Activated CD4-positive, alpha-beta T cell treated with anti-CD3 and anti-CD28 coated beads, Interleukin-2, amount 50 U/mL, for 1 hour (primary cell): ENCODE measurements around the gene HTT.

Experiments used
- DNase-seq: peaks from one replicate; pipeline ENCODE4 v3.0.0-alpha.2; 2020

The HTT gene

DNA sequence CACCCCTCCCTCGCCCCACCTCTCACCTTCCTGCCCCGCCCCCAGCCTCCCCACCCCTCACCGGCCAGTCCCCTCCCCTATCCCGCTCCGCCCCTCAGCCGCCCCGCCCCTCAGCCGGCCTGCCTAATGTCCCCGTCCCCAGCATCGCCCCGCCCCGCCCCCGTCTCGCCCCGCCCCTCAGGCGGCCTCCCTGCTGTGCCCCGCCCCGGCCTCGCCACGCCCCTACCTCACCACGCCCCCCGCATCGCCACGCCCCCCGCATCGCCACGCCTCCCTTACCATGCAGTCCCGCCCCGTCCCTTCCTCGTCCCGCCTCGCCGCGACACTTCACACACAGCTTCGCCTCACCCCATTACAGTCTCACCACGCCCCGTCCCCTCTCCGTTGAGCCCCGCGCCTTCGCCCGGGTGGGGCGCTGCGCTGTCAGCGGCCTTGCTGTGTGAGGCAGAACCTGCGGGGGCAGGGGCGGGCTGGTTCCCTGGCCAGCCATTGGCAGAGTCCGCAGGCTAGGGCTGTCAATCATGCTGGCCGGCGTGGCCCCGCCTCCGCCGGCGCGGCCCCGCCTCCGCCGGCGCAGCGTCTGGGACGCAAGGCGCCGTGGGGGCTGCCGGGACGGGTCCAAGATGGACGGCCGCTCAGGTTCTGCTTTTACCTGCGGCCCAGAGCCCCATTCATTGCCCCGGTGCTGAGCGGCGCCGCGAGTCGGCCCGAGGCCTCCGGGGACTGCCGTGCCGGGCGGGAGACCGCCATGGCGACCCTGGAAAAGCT lies at the start of gene HTT, which contains the start of gene HTT-AS:
TSS of gene HTT (plus strand) at position 604 of the 768 bp plus-strand sequence. CDS start at position 749, 145 bp downstream.
TSS of gene HTT-AS (minus strand) at position 461 of the 768 bp plus-strand sequence.
- peak; percentile 98 for DNase-seq

GRCh38 chr4:3025881-3026280 lies 48.6 kb upstream of the HTT start:
- DNase-seq = no peak

DNA sequence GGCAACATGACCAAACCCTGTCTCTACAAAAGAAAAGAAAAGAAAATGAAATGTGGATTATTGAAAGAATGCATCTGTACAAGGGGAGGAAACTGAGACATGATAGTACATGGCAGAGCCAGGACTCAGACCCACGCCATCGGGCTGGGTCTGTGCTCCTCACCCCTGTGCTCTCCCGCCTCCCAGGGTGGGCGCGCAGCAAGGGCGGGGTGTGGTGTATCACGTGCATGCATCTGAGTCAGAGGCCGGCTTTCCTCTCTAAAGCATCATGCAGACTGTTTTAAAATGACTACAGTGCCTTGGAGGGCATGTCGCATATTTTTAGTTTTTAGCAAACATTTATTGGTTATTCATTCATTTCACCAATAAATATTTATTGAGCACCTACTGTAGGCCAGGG lies 47.9 kb upstream of the HTT start:
- DNase-seq = no peak

GRCh38 chr4:3029464-3029863 lies 45.0 kb upstream of the HTT start:
- no peak for DNase-seq

GRCh38 chr4:3030566-3031356 lies 43.7 kb upstream of the HTT start:
- no peak for DNase-seq

GRCh38 chr4:3031357-3032082 lies 43.0 kb upstream of the HTT start:
- DNase-seq = no peak

DNA sequence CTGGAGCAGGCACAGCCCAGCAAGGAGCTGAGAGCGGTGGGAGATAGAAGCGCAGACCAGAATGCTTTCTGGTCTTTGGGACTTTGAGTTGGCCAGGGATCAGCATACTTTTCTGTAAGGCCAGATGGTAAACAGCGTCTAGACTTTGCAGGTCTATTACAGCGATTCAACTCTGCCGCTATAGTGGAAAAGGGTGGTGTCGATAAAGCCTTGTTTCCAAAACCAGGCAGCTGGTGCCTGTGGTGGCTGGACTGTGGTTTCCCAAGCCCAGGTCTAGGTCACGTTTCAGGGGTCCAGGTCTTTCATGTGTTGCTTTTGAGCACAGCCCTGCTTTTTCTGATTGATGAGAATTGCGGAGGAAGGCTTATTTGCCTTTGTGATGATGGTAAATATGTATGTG lies 40.2 kb upstream of the HTT start:
- no peak for DNase-seq

DNA sequence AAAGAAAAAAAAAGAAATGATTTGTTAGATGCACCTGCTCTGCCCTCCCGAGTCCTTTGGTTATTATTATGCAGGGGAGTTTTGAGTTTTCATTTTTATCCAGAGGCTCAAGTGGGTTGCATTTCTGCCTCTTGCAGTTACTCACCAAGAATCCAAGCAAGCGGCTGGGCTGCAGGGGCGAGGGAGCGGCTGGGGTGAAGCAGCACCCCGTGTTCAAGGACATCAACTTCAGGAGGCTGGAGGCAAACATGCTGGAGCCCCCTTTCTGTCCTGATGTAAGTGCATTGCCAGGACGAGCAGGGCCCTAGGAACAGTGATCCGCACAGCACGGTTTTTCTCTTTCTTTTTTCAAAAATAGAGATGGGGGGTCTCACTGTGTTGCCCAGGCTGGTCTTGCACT lies 39.2 kb upstream of the HTT start:
- no peak for DNase-seq

DNA sequence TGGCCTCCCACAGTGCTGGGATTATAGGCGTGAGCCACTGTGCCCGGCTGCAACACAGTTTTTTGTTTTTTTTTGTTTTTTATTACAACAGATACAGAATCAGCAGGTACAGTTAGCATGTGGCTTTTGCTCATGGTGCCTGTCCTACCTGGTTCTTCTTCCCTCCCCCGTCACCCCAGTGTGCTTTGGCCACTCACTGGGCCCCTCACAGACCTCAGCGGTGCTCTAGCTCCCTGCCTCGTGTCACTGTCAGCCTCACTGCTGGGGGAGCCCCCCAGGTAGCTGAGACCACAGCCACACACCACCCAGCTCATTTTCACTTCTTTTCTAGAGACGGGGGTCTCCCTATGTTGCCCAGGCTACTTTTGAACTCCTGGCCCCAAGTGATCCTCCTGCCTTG lies 38.8 kb upstream of the HTT start:
- no peak for DNase-seq

GRCh38 chr4:3036131-3036952 lies 38.1 kb upstream of the HTT start:
- DNase-seq = no peak

- DNase-seq = no peak
These were observed 36.5 kb upstream of the HTT start for GRCh38 chr4:3037957-3038461.

DNA sequence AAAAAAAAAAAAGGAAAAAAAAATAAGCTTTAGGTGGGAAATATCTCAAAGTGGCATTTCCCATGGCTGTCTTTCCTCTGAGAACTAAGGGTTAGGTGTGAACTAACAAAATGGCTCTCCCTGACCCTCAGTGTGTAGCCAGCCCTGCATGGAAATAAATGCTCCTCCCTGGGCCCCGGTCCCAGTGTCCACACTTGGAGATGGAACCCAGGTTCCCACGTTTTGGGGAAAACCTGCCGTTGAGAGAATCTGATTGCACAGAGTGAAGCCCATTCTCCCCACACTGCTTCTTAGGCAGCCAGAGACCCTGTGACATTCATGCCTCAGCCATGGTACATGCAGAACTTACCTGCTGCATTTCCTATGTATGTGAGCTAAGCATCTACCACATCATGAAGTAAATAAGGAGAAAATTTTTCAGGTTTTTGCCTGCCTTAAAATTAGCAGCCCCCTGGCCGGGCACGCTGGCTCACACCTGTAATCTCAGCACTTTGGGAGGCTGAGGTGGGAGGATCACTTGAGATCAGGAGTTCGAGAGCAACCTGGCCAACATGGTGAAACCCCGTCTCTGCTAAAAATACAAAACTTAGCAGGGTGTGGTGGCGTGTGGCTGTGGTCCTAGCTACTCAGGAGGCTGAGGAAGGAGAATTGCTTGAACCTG lies 34.6 kb upstream of the HTT start:
- DNase-seq = no peak

DNA sequence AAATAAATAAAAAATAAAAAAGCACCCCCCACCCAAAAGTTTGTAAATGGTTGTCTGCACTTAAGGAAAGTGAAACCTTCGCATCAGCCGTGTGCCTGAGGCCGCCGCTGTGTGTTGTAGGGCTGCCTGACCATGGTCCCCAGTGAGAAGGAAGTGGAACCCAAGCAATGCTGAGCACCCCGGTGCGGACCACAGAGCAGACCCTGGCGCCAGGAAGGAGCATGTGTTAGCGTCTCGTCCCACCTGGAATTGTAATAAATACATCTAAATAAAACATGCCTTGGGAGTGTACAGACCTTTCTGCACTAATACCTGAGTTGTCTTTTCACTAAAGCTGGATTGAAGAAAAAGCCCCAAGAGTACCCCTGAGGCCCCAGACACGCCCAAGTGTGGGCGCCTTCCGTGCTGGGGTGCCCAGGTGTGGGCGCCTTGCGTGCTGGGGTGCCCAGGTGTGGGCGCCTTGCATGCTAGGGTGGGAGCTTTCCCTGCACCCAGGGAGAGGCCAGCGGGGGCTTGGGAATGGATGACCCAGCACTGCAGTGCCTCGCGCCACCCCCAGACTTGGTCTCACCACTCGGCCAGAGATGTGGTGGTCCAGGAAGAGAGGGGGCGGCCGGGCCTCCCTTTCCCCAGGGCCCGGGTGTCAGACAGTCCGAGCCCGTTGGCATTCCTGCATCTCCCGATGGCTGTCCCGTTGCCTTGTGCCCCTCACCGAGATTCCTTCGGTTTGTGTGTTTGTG lies 33.9 kb upstream of the HTT start:
- no peak for DNase-seq

DNA sequence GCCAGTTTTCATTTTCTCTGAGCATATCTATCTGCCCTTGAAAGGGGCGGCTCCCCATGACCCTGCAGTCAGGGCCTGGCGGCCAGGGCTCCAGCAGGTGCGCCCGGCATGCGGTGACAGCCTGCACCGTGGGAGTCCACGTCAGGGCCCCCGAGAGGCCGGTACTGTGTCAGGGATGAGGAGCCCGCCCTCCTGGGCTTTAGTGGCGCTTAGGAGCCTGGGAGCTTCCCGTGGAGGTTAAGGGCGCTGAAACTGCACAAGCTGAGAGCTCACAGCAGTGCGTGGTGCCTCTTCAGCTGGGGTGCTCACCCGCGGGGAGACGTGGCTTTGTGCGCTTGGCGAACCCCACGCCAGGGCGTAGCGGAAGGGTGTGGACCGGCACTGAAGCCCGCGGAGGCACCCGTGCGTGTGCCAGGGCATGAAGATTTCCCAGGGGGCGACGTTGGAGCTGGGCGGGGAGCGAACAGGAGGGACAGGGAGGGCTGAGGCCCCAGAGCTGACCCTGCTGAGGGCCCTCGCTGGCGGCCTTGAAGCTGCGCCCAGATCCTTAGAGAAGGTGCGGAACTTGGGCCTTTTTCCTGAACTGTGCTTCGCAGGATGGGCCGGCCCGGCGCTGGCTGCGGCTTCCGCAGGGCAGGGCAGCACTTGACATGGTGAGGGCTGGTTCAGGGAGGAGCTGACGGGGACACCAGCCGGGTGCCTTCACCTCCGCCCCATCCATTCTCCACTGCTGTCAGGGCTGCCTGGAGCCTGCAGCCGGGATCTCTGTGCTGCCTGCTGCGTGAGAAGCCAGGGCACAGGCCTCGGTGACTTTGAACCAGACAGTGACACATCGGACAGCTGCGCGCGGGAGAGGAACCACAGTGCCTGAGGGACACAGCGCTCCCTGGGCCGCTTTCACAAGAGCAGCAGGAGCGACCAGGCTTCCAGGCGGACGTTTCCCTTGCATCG lies 33.0 kb upstream of the HTT start:
- peak; percentile 24 for DNase-seq

DNA sequence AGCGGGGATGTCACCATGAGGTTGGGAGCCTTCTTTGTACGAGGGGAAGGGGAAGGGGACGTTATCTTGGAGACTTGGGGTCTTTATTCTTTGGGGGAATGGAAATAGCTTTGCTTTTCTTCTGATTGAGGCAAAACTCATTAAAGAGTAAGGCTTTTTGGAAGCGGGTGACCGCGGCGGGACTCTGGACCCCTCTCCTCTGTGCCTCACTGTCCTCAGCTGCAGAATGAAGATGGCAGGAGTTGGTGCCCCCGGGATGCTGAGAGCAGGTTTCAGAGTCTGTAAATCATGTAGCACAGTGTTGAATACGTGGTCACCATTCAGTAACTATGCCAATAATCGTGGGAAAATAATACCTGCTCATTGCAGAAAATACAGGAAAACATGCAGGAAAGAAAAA lies 32.3 kb upstream of the HTT start:
- DNase-seq = no peak

DNA sequence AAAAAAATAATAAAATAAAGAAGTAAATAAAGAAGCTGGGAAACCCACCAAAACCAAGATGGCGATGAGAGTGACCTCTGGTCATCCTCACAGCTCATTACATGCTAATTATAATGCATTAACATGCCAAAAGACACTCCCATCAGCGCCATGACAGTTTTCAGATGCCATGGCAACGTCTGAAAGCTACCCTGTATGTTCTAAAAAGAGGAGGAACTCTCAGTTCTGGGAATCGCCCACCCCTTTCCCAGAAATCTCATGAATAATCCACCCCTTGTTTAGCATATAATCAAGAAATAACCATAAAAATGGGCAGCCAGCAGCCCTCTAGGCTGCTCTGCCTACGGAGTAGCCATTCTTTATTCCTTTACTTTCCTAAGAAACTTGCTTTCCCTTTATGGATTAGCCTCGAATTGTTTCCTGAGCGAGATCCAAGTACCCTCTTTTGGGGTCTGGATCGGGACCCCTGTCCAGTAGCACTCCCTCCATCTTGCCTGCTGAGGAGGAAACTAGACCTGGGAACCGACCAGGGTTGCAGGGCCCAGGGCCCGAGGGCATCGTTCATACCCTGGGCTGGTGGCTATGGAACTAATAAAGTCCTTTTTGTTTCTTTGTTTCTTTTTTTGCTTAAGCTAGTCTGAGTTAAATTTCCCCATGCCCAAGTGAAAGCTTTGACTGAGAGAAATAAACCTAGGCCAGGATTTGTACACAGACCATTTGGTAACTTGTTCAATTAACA lies 31.0 kb upstream of the HTT start:
- DNase-seq = no peak

GRCh38 chr4:3044870-3045819 lies 29.3 kb upstream of the HTT start:
- DNase-seq = peak; percentile 58

- no peak for DNase-seq
These were observed 28.3 kb upstream of the HTT start for GRCh38 chr4:3046162-3046561.
